Measurements from ENCODE around the gene CDC42EP5. TPM values are rescaled to one million over a fixed set of nuclear protein-coding genes. Genes with fewer than 3 reads are reported as not detected.

The CDC42EP5 gene
- total RNA-seq, 1 experiment from 2014 or later, result 17.2 TPM

GRCh38 chr19:54428323-54429175 is 44.5 kb downstream of the CDC42EP5 start:
- no peak for DNase-seq (ENCODE audit: low spot score)

- no peak for DNase-seq (ENCODE audit: low spot score)
These were observed 45.5 kb downstream of the CDC42EP5 start for GRCh38 chr19:54427586-54427985.

GRCh38 chr19:54426291-54426931 is 46.7 kb downstream of the CDC42EP5 start:
- no peak for DNase-seq (ENCODE audit: low spot score)

GRCh38 chr19:54425382-54425723 is 47.7 kb downstream of the CDC42EP5 start:
- no peak for DNase-seq (ENCODE audit: low spot score)

GRCh38 chr19:54424660-54425381 is 48.3 kb downstream of the CDC42EP5 start:
- no peak for DNase-seq (ENCODE audit: low spot score)

GRCh38 chr19:54424201-54424600 is 48.9 kb downstream of the CDC42EP5 start:
- DNase-seq (ENCODE audit: low spot score), result no peak

- no peak for DNase-seq (ENCODE audit: low spot score)
These were observed 51.0 kb downstream of the CDC42EP5 start for GRCh38 chr19:54422136-54422535.

GRCh38 chr19:54421521-54421920 is 51.6 kb downstream of the CDC42EP5 start:
- no peak for DNase-seq (ENCODE audit: low spot score)

GRCh38 chr19:54421169-54421516 is 52.0 kb downstream of the CDC42EP5 start:
- no peak for DNase-seq (ENCODE audit: low spot score)

- DNase-seq (ENCODE audit: low spot score), result no peak
These were observed 52.5 kb downstream of the CDC42EP5 start for GRCh38 chr19:54420383-54421168.

GRCh38 chr19:54420068-54420382 is 53.1 kb downstream of the CDC42EP5 start:
- DNase-seq (ENCODE audit: low spot score), result no peak

- DNase-seq (ENCODE audit: low spot score), result no peak
These were observed 53.9 kb downstream of the CDC42EP5 start for GRCh38 chr19:54418930-54419800.

DNA sequence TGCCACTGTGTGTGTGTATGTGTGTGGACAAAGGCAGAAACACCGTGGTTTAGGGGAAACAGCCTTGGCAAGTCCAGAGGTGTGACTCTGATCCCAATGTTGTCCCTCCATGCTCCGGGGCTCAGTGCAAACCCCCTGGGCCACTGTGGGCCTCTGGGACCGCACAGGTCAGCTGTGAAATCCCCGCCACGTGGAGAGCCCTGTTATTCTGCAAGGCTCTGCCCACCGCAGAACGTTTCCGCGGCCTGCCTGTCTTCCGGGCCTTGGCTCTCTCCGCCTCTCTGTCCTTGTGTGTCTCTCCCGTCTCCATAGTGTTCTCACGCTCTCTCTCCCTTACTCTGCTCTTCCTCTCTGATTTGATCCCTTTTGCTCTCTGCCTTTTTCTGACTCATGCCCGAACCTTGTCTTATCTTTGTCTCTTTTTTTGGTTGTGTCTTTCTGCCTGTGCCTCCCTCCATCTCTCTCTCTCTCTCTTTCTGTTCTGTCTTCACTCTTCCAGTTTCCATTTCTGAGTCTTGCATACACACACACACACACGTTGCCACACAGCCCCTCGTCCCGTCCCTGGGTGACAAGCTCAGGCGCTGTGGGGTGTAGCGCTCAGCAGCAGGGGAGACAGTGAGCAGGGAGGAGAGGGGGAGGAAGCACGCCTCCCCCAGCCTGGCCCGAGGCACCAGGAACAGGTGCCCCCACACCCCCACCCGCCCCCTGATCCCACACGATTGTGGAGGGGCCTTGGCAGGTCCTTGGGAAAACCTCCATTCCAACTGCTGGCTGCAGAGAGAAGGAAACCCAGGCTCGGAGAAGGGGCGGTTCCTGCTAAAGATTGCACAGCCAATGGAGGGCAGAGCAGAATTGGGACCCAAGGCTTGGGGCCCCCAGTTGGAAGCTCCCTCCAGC is 54.8 kb downstream of the CDC42EP5 start:
- DNase-seq (ENCODE audit: low spot score), result peak; percentile 19

- no peak for DNase-seq (ENCODE audit: low spot score)
These were observed 56.2 kb downstream of the CDC42EP5 start for GRCh38 chr19:54416695-54417491.

DNA sequence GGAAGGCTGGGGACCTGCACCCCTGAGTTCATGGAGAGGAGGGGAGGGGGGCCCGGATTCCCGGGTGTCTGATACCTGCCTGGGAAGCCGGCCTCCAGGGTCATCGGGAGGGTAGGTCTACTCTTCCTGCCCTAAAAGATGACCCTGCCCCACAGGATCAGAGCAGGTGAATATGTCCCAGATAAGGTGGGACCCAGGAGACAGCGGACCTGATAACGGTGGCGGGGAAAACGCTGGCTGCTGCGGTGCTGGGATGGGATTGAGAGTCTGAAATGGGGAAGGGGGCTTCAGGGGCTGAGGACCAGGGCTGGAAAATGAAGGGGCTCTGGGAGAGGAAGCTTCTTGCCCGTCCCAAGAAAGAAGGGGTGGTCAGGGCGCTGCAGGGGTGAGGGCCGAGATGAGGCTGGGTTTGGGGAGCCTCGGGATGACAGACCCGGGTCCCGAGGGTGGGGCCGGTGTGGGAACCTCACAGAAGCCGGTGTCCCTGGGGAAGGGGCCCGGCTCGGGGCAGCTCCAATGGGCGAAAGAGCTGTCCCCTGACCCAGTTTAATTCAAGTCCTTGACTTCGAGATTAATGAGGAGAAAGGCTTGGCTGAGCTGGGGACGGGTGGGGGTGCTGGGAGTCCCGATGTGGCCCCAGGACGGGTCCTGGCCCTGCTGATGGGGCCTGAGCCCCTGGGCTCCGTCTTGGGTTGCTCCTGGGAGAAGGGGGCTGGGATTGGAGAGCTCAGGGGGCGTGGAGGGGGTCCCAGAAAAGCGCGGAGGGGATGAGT is 57.0 kb downstream of the CDC42EP5 start:
- no peak for DNase-seq (ENCODE audit: low spot score)

- DNase-seq (ENCODE audit: low spot score), result no peak
These were observed 57.7 kb downstream of the CDC42EP5 start, which contains the start of gene TTYH1 for GRCh38 chr19:54415208-54415900. Gene TTYH1, plus strand, starts transcription at chr19:54415464. Its CDS starts 89 bp downstream, at chr19:54415553.
